8988T (cell line): ENCODE measurements around the gene CYP26A1.
"Not testable (repeated sequence)": the region's sequence is repeated elsewhere in the genome, so short reads cannot be mapped to it uniquely, and the experiment has no call there.

Experiments used
- DNase-seq: peaks from one replicate; pipeline ENCODE4 v3.0.0; 2011

Gene CYP26A1

DNA sequence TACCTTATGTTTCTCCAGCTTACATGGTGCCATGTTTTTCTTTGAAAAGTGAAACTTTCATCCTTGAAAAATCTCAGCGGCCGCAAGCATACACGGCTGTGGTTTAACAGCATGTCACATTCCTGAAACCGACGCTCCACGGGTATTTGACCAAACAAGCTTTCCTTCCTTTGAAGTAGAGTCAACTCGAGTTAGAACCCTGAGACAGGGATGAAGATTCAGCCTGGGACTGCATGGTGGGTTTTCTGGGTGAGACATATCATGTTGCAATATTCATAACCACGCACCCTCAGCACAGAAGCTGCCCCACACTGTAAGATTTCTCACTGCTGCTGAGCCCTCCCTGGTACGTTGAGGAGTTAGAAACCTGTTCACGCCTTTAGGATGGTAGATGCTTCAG is 8.1 kb downstream of the CYP26A1 start:
- DNase-seq, result no peak

DNA sequence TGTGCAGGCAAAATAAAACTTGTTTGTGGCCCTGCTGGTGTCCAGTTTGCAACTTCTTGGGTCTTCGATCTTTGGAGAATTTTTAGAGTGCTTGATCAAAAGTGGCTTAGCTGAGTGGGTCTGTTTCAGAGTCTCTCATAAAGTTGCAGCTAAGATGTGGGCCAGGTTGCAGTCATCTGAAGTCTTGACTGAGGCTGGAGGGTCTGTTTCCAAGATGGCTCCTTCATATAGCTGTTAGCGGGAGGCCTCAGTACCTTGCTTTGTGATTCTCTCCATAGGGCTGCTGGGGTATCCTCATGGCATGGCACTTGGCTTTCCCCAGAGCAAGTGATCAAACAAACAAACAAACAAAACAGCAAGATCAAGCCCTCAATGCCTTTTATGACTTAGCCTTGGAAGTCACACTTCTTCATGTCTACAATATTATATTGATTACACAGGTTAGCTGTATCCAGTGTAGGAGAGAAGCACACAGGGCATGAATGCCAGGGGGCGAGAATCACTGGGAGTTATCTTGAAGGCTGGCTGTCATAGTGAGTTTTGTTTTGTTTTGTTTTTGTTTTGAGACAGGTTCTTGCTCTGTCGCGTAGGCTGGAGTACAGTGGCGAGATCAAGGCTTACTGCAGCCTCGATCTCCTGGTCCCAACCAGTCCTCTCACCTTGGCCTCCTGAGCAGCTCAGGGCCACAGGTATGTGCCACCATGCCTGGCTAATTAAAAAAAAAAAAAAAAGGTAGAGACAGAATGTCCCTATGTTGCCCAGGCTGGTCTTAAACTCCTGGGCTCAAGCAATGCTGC is 10.2 kb downstream of the CYP26A1 start:
- no peak for DNase-seq

DNA sequence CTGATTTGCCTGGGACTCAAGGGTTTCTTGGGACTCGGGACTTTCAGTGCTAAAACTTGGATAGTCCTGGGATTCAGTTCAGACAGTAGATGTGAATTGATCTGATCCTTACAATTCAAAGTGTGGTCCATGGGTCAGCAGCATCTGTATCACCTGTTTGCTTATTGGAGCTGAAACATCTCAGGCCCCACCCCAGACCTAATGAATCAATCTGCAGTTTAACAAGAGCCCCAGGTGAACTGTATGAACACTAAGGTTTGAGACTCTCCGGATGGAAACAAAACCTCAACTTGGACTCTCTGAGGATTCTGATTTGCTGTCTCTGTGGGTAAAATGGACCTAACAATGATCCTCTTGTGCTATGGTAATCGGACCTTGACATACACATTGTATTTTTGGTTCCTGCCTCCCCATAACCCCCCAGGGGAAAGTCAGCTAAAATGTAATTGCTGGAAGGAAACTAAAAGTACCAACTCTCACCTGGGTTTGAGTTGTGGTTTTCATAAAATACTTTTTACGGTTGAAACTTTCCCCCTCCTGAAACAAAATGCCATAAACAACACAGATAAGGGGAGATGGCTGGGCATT is 11.7 kb downstream of the CYP26A1 start:
- no peak for DNase-seq

DNA sequence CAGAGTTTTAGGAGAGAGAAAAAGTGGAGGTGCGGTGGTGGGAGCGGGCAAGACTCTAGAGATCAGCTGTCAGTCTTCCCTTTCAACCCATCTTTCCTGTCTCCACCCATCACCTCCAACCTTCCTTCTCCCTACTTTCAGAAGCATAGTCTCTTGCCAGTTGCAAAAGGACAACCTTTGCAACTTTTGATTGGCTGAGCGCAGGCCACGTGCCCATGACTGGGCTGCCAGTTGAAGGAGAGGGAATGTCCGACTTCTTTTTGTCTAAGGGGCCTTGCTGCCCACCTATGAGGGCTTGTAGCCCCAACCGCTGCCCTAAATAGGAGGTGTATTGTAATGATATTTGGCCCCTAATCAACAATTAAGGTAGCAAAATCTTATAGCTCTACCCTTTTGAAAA is 12.6 kb downstream of the CYP26A1 start:
- DNase-seq, result no peak

DNA sequence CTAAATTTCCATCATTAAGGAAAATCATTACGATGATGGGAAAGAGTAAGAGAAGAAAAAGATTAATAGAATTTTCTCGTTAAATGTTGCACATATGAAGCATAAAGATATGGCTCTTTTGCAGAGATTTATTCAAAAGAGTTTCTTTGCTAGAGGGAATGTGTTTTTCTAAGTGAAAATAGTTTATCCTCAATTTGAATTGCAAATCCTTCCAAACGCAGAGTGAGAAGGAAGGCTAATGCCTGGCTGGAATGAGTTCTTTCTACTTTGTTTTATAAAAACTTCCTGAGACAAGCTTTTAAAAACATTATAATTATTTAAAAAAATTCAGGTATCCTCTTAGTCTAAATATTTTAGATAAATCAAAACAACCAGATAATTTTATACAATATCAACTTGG is 14.2 kb downstream of the CYP26A1 start:
- no peak for DNase-seq

DNA sequence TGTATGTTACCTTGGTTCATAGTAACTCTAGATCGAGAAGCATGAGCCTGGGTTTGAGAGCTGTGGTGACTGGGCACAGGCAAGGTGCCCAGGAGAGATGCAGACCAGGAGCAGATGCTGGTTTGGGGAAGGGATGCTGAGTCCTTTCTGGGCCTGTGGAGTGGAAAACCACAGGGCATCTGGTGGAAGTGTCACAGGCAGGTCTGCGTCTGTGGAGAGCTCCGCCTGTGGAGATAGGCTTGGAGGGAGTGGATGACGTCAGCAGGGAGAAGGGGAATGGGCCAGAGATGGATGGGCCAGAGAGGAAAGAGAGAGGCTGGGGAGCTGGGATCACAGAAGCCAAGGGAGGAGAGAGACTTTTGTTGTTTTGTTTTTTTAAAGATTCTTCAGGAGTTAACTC is 14.8 kb downstream of the CYP26A1 start:
- DNase-seq, result no peak

DNA sequence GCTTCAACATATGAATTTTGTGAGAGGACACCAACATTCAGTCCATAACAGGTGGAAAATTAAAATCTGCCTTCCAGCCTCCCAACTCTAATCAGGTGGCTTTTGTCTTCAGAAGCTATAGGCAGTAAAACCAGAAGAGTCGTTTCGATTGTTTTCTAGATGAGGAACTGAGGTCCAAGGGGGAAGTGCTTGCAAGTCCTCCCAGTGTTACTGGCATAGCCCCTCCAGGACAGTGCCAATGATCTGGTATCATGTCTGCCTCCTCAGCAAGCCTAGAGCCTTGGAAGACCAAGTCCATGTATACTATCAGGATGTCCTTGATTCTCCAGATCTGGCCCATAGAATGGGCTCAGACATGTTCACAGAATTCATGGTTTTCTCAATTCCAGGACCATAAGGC is 16.9 kb downstream of the CYP26A1 start:
- DNase-seq, result no peak

DNA sequence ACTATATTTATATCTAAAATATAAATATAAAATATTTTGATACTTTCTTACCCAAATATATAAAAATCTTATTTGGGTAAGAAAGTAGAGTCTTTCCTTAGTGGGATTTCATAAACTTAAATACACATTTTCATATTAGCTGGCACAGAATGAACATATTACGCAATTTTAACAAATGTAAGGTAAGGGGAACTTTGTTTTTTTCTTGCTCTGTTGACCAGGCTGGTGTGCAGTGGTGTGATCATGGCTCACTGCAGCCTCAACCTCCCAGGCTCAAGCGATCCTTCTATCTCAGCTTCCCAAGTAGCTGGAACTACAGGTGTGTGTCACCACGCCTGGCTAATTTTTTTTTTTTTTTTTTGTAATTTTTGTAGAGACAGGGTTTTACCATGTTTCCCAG is 18.3 kb downstream of the CYP26A1 start:
- no peak for DNase-seq

DNA sequence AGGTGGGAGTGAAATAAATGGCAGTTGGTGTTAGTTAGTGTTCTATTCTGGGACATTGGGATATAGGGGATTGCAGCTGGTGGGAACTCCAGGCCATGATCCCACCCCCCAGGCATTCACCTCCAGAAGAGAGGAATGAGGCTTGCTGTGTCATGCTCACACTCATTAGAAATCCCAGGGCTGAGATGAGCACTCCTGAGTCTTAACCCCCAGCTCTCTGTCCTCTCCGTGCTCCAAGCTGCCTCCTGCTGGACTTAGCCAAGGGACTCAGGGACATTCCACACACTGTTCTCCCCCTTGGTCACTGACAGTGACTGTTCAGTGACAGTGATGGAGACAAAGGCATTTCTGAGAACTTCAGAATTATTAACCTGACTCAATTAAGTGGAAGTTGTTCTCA is 21.5 kb downstream of the CYP26A1 start:
- DNase-seq, result no peak

DNA sequence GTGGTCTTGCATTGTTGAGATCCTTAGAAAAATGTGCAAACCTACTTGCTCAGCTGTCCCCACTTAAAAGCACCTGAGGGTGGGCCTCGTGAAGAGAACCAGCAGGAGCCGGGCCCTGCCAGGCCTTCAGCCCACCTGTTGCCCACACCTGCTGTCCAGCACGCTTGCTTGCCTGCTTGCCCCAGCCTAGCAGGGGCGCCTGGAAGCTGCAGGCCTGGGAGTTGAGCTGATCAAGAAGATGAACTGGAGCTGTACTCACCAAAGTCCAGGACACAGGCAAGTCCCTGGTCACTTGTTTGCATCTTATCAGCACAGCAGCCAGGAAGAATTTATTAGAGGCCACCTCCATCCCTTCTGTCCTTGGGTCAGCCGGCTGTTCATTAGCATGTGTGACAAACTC is 23.2 kb downstream of the CYP26A1 start:
- DNase-seq, result no peak

DNA sequence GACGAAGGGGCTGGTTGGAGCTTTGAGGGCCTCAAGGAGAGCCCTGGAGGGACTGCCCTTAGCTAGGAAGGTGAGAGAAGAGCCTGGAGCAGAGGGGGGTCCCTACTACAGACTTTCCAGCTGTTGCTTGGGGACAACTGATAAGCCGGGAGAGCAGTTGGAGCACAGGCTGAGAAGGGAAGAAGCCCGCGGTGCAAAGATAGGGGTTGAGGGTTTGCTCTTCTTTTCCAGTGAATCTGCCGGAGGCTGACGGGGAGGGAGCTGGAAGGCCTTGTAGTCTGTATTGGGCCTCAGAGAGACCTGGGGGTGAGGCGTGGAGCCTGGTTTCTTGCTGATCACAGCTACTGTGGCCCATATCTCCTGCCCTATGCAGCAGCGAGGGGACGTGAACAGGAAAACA is 23.7 kb downstream of the CYP26A1 start:
- no peak for DNase-seq

DNA sequence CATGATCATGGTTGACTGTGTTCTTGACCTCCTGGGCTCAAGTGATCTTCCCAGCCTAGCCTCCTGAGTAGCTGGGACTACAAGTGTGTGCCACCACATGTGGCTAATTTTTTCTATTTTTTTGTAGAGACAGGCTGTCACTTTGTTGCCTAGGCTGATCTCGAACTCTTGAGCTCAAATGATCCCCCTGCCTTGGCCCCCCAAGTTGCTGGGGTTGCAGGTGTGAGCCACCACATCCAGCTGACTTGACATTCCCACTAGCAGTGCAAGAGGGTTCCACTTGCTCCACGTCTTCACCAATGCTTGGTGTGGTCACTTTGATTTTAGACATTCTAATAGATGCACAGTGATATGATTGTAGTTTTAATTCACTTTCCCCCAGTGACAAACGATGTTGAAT is 25.1 kb downstream of the CYP26A1 start:
- DNase-seq, result no peak

DNA sequence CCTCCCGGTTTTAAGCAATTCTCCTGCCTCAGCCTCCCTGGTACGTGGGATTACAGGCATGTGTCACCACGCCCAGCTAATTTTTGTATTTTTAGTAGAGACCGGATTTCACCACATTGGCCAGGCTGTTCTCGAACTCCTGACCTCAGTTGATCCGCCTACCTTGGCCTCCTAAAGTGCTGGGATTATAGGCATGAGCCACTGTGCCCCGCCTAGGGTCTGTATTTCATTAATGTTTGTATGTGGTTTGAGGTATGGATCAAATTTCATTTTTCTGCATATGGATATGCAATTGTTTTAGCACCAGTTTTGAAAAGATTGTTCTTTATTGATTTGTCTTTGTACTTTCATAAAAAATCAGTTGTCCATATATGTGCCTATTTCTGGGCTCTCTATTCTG is 26.0 kb downstream of the CYP26A1 start:
- DNase-seq, result no peak

DNA sequence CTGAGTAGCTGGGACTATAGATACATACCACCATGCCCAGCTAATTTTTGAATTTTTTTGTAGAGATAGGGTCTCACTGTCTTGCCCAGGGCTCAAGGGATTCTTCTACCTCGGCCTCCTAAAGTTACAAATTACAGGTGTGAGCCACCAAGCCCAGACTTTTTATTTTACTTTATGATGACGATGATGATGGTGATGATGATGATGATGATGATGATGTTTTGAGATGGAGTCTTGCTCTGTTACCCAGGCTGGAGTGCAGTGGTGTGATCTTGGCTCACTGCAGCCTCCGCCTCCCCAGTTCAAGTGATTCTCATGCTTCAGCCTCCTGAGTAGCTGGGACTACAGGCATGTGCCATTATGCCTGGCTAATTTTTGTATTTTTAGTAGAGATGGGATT is 27.5 kb downstream of the CYP26A1 start:
- DNase-seq, result not testable (repeated sequence)

DNA sequence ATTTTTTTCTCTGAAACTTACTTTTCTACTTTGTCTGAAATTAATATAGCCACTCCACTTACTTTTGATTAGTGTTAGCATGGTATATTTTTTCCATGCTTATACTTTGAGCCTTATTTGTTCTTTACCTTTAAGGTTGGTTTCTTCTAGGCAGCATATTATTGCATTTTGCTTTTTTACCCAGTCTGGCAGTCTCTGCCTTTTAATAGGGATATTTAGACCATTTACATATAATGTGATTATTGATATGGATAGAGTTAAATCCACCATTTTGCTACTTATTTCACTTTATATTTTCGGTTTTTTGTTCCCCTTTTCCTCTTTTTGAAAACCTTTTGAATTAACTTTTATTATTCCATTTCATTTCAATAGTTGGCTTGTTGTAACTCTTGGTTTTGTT is 30.3 kb downstream of the CYP26A1 start:
- DNase-seq, result no peak

DNA sequence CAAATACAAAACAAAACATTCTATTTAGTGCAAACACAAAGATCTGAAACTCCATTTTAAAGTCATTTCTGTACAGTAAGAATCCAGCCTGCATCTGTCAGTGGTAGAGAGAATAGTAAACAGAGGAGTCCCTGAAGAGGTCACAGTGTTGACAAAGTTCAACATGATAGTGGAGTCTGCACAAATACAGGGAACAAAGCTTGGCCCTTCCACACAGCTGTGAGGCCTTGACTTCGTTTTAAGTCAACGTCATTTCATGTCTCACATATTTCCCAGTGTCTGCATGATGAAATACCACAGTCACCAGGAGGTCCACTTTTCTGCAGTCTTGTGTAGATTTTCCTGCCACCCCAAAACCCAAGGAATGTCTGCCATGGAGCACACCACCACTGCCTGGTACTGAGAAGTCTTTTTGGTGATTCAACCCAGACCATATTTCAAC is 33.0 kb downstream of the CYP26A1 start:
- no peak for DNase-seq

DNA sequence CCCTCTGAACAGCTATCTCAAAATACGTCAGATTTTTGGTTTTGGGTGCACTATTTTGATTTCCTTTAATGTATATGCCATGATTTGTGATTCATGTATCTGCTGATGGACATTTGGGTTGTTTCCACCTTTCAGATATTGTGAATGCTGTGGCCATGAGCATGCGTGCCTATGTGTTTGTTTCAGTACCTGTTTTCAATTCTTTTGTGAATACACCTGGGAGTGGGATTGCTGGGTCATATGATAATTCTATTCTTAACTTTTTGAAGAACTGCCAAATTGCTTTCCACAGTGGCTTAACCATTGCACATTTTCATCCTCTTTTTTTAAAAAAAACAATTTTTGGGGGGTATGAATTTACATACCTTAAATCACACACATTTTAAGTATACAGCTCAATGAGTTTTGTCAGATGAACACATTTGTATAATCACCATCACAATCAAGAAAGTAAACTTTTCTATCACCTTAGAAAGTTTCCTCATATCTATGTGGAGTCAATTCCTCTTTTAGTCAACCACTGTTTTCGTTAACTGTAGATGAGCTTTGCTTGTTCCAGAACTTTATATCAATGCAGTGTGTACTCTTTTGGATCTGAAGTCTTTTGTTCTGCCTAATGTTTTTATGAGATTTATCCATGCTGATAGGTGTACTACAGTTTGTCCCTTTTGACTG is 36.9 kb downstream of the CYP26A1 start:
- DNase-seq, result no peak

DNA sequence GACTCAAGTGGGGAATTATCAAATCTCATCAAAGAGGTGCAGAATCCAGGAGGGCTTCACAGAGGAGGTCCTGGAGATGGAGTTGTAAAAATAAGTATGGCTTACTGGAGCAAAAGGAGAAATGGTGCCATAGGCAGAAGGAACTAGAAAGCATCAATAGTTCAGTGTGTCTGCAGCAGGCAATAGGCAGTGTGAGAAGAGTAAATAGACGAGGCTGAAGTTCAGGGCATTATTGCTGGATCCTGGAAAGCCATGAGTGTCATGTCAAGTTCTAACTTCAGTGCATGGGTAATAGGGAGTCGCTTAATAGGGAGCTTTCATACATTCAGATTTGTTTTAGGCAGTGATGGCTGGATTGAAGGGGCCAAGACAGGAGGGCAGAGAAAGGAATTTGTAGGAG is 39.3 kb downstream of the CYP26A1 start:
- DNase-seq, result no peak

DNA sequence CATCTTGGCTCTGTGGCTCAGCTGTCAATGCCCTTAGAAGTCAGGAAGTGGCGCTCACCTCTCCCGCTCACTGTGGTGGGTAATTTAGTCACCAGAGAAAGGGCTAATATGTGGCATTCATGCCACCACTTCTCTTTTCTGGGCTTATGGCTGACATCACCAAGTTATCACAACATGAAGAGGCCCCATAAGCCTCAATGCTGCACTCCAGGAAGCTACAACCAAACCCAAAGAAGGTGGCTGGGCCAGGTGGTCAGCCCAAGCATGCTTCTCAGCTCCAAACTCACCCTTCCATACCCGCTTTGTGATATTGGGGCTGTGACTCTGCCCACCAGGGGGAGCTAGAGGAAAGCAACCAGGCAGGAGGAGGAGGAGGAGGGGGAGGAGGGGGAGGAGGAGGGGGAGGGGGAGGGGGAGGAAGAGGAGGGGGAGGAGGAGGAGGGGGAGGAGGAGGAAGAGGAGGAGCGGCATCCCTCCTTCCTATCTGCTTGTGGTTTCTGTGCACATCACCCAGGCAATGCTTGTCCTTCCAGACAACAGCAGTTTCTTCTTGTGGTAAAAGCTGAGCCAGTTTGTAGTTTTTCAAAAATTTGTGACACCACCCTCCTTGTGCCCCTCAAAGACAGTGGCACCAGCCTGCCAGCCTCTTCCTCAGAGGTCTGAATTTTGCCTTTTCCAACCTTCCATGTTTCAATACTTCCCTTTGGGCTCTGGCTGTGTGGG is 42.1 kb downstream of the CYP26A1 start:
- DNase-seq, result peak; percentile 58

DNA sequence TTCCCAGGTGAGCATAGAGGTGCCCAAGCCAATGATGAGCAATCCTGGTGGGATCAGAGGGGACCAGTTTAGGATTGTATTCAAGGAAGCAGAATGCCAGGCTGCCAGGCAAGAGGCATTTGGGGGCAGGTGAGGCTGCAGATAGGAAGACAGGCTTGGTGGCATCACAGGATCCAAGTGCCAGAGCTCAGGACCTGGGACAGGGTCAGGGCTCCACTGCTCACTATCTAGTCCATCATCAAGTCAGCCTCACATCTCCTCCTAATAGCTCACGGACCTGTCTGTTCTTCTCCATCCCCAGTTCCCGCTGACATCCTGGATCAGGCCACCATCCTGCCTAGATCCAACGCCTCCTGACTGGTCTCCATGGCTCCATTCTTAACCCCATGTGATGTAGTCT is 47.6 kb downstream of the CYP26A1 start:
- DNase-seq, result no peak

DNA sequence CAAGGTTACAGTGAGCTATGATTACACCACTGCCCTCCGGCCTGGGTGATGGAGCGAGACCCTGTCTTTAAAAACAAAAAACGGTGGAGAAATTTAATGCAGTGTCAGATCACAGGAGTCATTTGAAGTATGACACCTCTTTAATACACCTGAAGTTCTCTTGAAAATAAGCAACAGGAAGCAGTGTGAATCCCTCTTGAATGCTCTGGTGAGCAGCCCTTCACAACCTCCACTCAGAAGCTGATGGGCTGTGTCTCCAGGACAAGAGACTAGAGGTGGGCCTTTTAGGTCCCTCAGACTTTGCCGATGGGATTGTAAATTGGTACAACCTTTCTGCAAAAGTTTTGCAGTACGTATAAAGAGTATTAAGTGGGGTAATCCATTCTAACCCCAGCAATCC is 50.1 kb downstream of the CYP26A1 start:
- no peak for DNase-seq

DNA sequence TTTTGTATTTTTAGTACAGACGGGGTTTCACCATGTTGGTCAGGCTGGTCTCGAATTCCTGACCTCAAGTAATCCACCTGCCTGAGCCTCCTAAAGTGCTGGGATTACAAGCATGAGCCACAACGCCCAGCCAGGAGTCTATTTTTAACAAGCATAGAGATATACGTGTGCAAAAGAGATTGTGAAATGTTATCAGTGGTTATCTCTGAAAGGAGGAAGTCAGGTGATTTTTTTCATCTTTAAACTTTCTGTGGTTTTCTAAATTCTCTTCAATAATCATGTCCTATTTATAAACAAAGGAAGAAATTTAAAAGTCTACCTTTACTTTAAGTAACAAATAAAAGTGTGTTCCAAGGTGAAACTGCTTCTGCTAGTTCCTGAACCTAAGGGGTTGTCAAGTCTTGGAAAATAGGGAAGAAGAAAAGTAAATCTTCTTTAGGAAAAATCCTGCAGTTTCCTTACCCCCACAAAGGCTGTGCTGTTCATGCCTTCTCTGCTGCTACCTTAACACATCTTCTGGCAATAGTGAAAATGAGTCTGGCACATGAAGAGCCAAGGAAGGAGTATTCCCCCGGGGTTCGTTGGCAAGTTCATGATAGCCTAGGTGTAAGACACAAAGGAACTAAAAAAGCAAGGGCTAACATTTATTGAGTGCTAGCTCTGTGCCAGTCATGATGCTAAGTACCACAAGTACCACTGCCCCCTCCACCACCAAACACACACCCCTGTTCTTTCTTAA is 51.1 kb downstream of the CYP26A1 start:
- no peak for DNase-seq

DNA sequence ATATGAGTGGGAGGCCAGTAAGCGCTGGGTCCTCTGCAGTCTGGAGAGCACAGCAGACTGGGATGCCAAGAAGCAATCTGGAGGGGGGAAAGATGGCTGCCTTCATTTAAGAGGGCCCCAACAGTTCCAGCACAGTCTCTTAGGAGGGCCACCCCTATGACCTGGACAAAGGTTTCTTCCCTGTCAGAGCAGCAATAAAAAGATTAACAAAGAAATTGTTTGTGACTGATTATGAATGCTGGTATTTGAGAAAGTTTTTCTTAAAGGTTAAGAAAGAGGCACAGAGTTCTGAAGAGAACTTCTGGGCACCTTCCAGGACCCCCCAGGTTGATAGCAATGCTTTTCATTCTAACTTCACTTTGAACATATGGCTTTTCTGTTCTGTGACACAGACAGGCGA is 52.3 kb downstream of the CYP26A1 start:
- DNase-seq, result no peak
